GM19025 (cell line): ENCODE results near the gene SPSB1.

ENCODE experiments used
- ATAC-seq: cut with Tn5 transposase; IDR thresholded peaks from one replicate; pipeline ENCODE4 v1.9.1; 2021; ENCODE audit warnings: mild to moderate bottlenecking, low read depth, moderate library complexity; ENCODE audit not compliant: unreplicated experiment

The SPSB1 gene

DNA sequence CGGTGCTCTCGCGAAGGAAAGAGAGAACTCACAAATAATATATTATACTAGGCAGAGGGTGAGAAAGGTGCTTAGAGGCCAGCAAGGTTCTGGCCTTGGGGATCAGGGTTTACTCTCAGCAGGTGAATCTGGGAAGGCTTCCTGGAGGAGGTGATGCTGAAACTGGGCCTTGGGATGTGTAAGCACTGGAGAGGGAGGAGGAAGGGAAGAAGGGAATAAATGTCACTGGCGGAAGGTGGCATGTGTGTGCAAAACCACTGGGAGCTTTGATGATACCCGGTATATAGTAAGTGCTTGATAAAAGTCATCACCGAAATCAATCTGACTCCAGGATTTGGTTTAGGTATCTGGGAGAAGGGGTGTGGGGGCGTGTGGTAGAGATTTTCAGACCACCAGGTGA lies 24.4 kb downstream of the SPSB1 start:
- ATAC-seq = no peak

DNA sequence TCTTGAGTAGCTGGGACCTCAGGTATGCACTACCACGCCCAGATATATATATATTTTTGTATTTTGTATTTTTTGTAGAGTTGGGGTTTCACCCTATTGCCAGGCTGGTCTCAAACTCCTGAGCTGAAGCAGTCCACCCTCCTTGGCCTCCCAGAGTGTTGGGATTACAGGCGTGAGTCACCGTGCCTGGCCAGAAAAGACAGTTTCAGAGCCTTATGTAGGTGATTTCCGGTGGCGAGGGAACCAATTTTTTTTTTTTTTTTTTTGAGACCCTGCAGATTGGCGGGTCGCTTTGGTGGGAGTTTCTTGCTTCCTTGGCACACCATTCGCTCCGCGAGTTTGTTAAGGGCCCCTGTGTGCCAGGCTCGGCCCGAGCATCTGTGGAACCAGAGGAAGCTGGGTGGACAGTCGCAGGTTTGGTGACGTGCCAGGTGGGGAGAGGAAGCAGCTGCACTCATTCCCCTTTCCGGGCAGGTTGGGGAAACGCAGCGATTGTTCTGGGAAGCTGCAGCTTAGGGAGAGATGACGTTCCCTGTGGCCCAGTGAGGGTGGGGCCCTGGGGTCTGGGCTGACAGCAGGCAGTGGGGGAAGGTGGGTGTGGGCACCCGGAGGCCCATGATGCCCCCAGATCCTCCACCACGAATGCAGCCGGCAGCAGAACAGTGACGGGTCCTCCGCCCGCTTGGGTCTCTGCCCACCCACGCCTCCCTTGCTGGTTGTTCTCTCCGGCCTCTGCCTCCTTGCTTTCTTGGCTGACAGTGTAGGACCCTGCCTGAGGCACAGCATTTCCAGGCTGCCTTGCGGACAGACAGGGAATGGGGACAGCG lies 25.1 kb downstream of the SPSB1 start:
- ATAC-seq = no peak

DNA sequence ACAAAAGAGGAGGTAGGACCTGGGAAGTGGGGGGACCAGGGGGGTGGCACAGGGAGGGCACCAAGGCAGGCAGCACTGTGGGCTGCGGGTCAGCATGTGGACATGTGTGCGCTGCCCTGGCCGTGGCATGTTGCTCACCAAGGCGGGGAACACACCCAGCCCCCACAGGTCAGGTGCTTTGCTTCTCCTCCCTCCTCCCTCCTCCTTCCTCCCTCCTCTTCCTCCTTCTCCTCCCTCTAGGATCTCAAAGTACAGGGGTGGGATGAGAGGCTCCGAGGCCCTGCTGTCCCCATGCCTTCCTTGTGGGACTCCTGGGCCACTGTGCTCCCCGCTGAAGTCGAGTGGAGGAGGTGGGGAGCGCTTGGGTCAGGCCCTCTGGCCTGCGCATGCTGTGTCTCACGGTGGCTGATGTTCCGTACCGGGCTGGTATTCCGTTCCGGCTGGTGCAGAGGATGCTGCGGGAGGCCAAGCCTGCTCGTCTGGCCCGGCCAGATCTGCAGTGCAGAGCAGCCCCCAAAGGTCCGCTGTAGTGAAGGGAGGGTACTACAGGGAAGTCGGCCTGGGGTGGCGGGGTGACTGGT lies 26.6 kb downstream of the SPSB1 start:
- ATAC-seq = no peak

- ATAC-seq = no peak
Measured at GRCh38 chr1:9319789-9320519, 27.3 kb downstream of the SPSB1 start.

GRCh38 chr1:9320520-9321479 lies 28.1 kb downstream of the SPSB1 start:
- ATAC-seq = no peak

GRCh38 chr1:9321480-9321849 lies 28.8 kb downstream of the SPSB1 start:
- ATAC-seq = no peak

DNA sequence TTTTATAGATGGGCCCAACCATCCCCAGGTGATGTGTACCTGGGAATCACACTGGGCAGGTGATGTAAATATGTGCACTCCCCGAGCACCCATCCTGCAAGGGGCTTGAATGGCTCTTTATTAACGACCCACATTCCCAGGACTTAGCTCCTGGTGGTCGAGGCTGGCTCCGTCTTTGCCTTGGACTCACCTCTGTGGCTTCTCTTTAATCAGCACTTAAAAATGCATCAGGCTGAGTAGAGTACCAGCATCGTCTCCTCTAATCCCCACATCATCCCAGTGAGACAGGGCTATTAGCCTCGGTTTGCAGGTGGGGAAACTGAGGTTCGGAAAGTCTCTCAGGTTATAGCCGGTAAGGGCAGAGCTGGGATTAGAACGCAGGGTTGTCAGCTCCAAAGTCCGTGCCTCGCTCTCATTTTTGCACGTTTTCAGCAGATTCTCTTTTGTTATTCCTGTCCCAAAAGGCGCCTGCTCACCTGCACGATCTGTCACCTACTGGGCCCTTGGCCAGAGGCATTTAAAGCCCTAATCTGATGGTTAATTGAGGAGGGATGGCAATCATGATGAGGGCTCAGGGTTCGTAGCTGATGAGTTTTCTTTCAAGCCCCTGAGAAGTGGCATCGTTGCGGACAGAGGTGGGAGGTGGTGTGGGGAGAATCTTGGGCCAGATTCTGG lies 29.4 kb downstream of the SPSB1 start:
- no peak for ATAC-seq

- ATAC-seq = no peak
Measured at GRCh38 chr1:9322661-9323244, 30.1 kb downstream of the SPSB1 start.

GRCh38 chr1:9324246-9325096 lies 31.8 kb downstream of the SPSB1 start:
- ATAC-seq = no peak

DNA sequence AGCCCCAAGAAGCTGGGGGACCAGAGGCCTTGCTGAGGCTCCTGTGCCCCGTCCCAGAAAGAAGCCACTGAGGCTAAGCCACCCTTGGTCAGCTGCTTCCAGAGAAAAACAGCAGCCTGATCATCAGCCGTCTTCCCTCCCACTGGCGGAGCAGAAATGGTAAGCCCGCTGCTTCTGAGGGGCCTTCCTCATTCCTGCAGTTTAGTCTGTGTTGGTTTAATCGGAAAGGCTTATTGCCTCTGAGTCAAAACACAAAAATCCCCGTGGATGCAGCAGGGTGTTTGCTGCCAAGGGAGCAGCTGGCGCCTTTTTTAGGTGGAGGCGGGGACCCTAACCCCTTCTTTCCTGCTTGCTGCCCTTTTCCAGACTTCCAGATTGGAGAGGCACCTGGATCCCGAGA lies 33.9 kb downstream of the SPSB1 start:
- ATAC-seq = no peak

- no peak for ATAC-seq
Measured at GRCh38 chr1:9328201-9328600, 35.5 kb downstream of the SPSB1 start.

GRCh38 chr1:9328715-9329114 lies 36.0 kb downstream of the SPSB1 start:
- ATAC-seq = no peak

- no peak for ATAC-seq
Measured at GRCh38 chr1:9331016-9331415, 38.3 kb downstream of the SPSB1 start.

DNA sequence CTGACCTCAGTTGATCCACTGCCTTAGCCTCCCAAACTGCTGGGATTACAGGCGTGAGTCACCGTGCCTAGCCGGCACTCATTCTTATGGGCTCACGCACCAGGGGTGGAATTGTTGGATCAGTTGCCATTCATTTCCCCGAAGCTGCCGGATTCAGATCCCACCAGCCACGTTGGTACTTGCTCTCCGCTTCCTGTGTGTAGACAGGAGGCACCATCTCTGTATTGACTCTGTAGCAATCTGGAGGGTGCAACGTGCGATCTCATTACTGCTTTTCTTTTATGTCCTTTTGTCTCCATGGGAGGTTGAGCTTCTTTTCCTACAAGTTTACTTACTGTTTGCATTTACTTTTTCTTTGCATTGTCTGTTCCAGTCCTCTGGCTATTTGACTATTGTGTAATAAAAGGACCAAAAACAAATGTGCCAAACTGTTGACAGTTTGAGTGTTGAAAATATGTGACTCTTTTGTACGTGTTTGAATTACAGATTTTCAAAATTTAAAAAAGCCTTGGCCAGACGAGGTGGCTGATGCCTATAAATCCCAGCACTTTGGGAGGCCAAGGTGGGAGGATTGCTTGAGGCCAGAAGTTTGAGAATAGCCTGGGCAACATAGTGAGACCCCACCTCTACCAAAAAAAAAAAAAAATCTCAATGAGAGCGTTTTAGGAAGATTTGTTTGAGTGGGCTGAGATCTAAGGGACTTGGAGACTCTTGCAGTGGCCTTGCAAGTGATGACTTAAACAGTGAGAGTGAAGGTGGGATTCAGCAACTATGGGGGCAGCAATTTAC lies 39.1 kb downstream of the SPSB1 start:
- no peak for ATAC-seq

GRCh38 chr1:9332513-9333143 lies 39.9 kb downstream of the SPSB1 start:
- no peak for ATAC-seq

DNA sequence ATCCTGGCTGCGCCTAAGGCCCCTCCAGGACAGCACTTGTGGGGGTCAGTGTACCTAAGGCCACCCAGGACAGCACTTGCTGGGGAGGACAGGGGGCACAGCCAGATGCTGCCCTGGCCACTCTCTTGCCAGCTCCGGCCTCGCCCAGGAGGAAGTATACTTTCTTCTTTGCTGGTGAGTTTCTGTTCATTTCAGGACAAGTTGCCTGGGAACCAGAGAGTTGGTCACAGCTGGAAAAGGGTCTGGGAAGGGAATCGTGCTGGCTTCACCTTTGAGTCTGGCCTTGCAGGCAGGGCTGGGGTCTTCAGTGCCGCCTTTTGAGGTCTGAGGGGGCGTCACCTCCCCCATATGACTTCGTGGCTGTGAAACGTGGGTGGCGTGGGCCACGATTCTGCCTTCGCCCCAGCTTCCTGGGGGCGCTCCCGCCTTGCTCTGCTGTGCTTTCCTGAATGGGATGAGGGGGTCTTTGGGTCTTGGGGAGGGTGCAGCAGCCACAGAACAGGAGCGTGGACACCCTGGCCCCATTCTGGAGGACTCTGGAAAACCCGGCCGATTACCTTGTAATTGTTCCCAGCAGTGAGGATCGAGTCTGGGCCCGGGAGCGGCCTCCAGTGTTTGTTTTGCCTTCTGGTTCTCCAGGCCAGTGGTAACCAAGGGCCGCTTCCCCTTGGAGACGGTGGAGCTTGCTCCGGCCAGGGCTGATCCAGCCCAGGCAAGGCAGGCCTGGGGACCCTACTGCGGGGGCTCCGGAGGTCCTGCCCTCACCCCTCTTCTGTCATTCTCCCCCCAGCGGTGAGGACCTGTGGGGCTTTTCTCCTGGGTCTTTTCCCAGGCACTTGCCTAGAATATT lies 45.9 kb downstream of the SPSB1 start:
- no peak for ATAC-seq
